ENCODE data around the gene OR52K2.

OR52K2 gene

GRCh38 chr11:4460151-4460550 lies 11.1 kb downstream of the OR52K2 start:
- H3K27ac ChIP-seq (ENCODE audit: low read depth, low read length) = no peak overlapping the region
- no peak overlapping the region for H3K4me2 ChIP-seq (ENCODE audit: low read depth, low read length, poor library complexity, severe bottlenecking)
- H3K36me3 ChIP-seq (ENCODE audit: low read length) = no peaks in the 10 kb centered on the region
- no peak overlapping the region for H2AFZ ChIP-seq (ENCODE audit: low read depth, low read length, severe bottlenecking)
- H3K4me3 ChIP-seq (ENCODE audit: insufficient read depth, low read length, poor library complexity, severe bottlenecking) = no peak overlapping the region
- 0 out of 2 replicates have a peak, but pooled peaks cover 2% of the 10 kb centered on the region for H3K27me3 ChIP-seq (ENCODE audit: low read length)
- H3K79me2 ChIP-seq (ENCODE audit: insufficient read depth, low read length) = no peaks in the 10 kb centered on the region
- H3K9me2 ChIP-seq (replicated peaks; ENCODE audit: insufficient read depth, low read length) = no peaks in the 10 kb centered on the region
- no peaks in the 10 kb centered on the region for H3F3A ChIP-seq (ENCODE audit: insufficient read depth)
- TF ChIP-seq CTCF (IDR thresholded peaks at IDR 0.05; ENCODE audit: insufficient read depth, low read length, poor library complexity, severe bottlenecking) (no peak), EZH2phosphoT487 (conservative IDR thresholded peaks at IDR 0.05; ENCODE audit: low read length) (no peak)
- no peaks in the 10 kb centered on the region for H3K9me3 ChIP-seq (ENCODE audit: insufficient read depth, low read length)
- H4K20me1 ChIP-seq (ENCODE audit: low read depth, low read length) = no peaks in the 10 kb centered on the region
- H3K9ac ChIP-seq (ENCODE audit: low read length) = no peak overlapping the region

GRCh38 chr11:4464216-4465159 lies 15.4 kb downstream of the OR52K2 start:
- no peaks in the 10 kb centered on the region for H3K9me3 ChIP-seq (ENCODE audit: insufficient read depth, low read length)
- no peaks in the 10 kb centered on the region for H3F3A ChIP-seq (ENCODE audit: insufficient read depth)
- H3K9ac ChIP-seq (ENCODE audit: low read length) = no peak overlapping the region
- no peaks in the 10 kb centered on the region for H3K79me2 ChIP-seq (ENCODE audit: insufficient read depth, low read length)
- no peak overlapping the region for H3K27ac ChIP-seq (ENCODE audit: low read depth, low read length)
- no peaks in the 10 kb centered on the region for H3K36me3 ChIP-seq (ENCODE audit: low read length)
- no peak overlapping the region for H3K4me3 ChIP-seq (ENCODE audit: insufficient read depth, low read length, poor library complexity, severe bottlenecking)
- TF ChIP-seq CTCF (IDR thresholded peaks at IDR 0.05; ENCODE audit: insufficient read depth, low read length, poor library complexity, severe bottlenecking) (no peak), EZH2phosphoT487 (conservative IDR thresholded peaks at IDR 0.05; ENCODE audit: low read length) (no peak)
- no peak overlapping the region for H2AFZ ChIP-seq (ENCODE audit: low read depth, low read length, severe bottlenecking)
- H3K9me2 ChIP-seq (replicated peaks; ENCODE audit: insufficient read depth, low read length) = no peaks in the 10 kb centered on the region
- H3K27me3 ChIP-seq (ENCODE audit: low read length) = 0 out of 2 replicates have a peak, but pooled peaks cover 2% of the 10 kb centered on the region
- no peaks in the 10 kb centered on the region for H4K20me1 ChIP-seq (ENCODE audit: low read depth, low read length)
- no peak overlapping the region for H3K4me2 ChIP-seq (ENCODE audit: low read depth, low read length, poor library complexity, severe bottlenecking)

DNA sequence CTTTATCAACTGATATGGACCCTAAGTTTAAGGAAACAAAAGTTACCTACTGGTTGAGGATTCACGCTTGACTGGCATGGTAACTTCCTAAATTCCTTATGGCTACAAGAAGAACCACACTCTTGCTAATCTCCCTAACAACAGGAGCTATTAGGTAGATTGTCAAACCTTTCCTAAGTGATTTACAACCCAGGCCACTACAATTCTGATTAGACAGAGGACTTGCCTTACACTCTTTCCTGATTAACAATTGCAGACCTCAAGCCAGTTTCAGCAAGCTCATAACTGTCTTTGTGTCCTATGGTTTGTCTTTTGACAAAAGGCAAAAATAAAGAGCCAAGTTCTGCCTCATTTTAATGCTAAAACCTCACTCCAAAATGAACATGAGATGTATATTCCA lies 16.3 kb downstream of the OR52K2 start:
- H3K9ac ChIP-seq (ENCODE audit: low read length) = no peak overlapping the region
- no peaks in the 10 kb centered on the region for H3F3A ChIP-seq (ENCODE audit: insufficient read depth)
- H3K9me2 ChIP-seq (replicated peaks; ENCODE audit: insufficient read depth, low read length) = no peaks in the 10 kb centered on the region
- H3K27ac ChIP-seq (ENCODE audit: low read depth, low read length) = no peak overlapping the region
- H4K20me1 ChIP-seq (ENCODE audit: low read depth, low read length) = no peaks in the 10 kb centered on the region
- H3K36me3 ChIP-seq (ENCODE audit: low read length) = no peaks in the 10 kb centered on the region
- H3K4me3 ChIP-seq (ENCODE audit: insufficient read depth, low read length, poor library complexity, severe bottlenecking) = no peak overlapping the region
- no peaks in the 10 kb centered on the region for H3K79me2 ChIP-seq (ENCODE audit: insufficient read depth, low read length)
- H3K9me3 ChIP-seq (ENCODE audit: insufficient read depth, low read length) = no peaks in the 10 kb centered on the region
- H2AFZ ChIP-seq (ENCODE audit: low read depth, low read length, severe bottlenecking) = no peak overlapping the region
- H3K27me3 ChIP-seq (ENCODE audit: low read length) = 0 out of 2 replicates have a peak, but pooled peaks cover 2% of the 10 kb centered on the region
- no peak for TF ChIP-seq CTCF (IDR thresholded peaks at IDR 0.05; ENCODE audit: insufficient read depth, low read length, poor library complexity, severe bottlenecking)
- no peak for TF ChIP-seq EZH2phosphoT487 (conservative IDR thresholded peaks at IDR 0.05; ENCODE audit: low read length)
- H3K4me2 ChIP-seq (ENCODE audit: low read depth, low read length, poor library complexity, severe bottlenecking) = no peak overlapping the region
